ENCODE measurements around the gene FAM25G. TPM values are rescaled to one million over a fixed set of nuclear protein-coding genes. Genes with fewer than 3 reads are reported as not detected.
"Not testable (repeated sequence)": the region's sequence is repeated elsewhere in the genome, so short reads cannot be mapped to it uniquely, and the experiment has no call there.

The FAM25G gene
- total RNA-seq, result not detected

DNA sequence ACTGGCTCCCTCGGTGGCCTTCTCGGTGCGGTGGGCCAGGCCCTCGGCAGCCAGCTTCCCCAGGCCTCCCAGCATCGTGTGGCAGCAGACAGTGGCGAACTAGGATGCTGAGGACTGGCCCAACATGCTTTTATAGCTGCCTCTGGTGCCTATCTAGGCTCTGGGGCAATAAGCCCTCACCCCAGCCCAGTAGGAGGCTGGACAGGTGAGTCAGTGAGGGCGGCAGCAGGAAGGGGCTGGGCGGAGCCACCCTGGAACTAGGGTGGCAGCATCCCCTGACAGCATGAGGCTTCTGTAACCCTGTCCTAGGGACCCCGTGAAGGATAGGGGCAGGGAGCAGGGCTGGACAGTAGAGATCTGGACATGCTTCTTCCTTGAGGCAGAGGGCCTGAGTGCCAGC, at the start of gene FAM25G:
Gene FAM25G, minus strand, starts transcription at position 101 of the 400 bp plus-strand sequence. Its CDS starts 26 bp downstream, at position 75.
- H3K27me3 Mint-ChIP-seq; H3K4me1 Mint-ChIP-seq (ENCODE audit: low read depth); DNase-seq; CTCF ChIA-PET; H3K27ac Mint-ChIP-seq; H3K36me3 Mint-ChIP-seq; H3K4me3 Mint-ChIP-seq; intact Hi-C loops (cut with micrococcal nuclease); POLR2A ChIA-PET; H3K9me3 Mint-ChIP-seq: not testable (repeated sequence)

DNA sequence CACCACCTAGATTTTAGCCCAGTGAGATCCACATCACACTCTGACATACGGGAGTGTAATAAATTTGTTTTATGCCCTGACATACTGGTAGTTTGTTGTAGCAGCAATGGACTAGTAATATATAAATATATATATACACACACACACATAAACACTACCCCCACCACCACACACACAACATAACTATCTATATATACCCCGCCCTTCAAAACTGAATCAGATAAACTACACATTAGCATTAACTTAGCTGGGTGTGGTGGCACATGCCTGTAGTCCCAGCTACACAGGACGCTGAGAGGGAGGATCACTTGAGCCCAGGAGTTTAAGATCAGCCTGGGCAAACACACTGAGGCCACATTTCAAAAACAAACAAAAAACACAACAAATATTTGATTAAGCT, 44.9 kb upstream of the FAM25G start:
- DNase-seq; H3K27me3 Mint-ChIP-seq; H3K4me1 Mint-ChIP-seq (ENCODE audit: low read depth); H3K9me3 Mint-ChIP-seq; H3K4me3 Mint-ChIP-seq; CTCF ChIA-PET; POLR2A ChIA-PET; H3K27ac Mint-ChIP-seq; intact Hi-C loops (cut with micrococcal nuclease); H3K36me3 Mint-ChIP-seq: not testable (repeated sequence)

- intact Hi-C loops (cut with micrococcal nuclease); H3K27ac Mint-ChIP-seq; H3K27me3 Mint-ChIP-seq; H3K4me1 Mint-ChIP-seq (ENCODE audit: low read depth); CTCF ChIA-PET; DNase-seq; H3K4me3 Mint-ChIP-seq; H3K9me3 Mint-ChIP-seq; H3K36me3 Mint-ChIP-seq; POLR2A ChIA-PET: not testable (repeated sequence)
Measured at GRCh38 chr10:47523475-47523874, 32.0 kb upstream of the FAM25G start, which contains the start of gene AGAP9. Gene AGAP9 (minus strand): TSS chr10:47523638. CDS start chr10:47523526, 112 bp downstream.

DNA sequence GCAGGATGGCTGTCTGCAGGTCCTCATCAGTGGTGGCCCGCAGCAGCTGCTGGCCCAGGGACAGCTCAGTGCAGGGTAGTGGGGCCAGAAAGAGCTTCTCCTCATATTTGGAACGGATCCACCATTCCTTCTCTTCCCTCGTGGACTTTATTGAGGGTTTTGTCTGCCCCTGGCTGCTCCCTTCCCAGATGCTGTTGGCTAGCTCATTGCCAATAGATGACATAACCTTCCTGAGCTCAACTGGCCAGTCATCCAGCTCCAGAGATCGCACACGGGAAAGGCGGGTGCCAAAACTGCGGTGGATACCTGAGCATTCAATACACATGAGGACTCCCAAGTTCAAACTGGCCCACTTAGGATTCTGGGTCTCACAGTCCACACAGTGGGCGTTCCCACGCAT, 10.8 kb upstream of the FAM25G start:
- H3K27ac Mint-ChIP-seq, result not testable (repeated sequence)

DNA sequence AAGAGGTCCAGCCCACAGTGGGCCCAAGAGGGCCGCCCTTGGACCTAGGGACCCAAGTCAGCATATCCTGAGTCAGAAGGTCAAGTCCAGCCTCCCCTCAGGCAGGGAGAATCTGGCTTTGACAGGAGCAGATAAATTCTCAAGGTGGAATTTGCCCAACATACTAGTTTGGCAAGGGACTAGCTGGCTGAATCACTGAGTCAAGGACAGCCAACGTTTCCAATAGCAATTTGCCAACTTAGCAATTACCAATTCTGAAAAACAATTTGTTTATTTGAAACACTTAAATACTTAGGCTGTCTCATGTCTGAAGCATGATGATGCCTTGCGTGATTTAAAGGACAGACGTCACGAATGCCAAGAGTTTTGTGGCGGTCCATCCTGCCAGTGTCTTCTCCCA, 2.7 kb upstream of the FAM25G start:
- not testable (repeated sequence) for H3K4me3 Mint-ChIP-seq

More for the DNA sequence above, 10.8 kb upstream of the FAM25G start:
- H3K36me3 Mint-ChIP-seq; H3K9me3 Mint-ChIP-seq; CTCF ChIA-PET; H3K27me3 Mint-ChIP-seq; H3K4me1 Mint-ChIP-seq (ENCODE audit: low read depth); intact Hi-C loops (cut with micrococcal nuclease); POLR2A ChIA-PET; DNase-seq; H3K4me3 Mint-ChIP-seq: not testable (repeated sequence)

GRCh38 chr10:47489630-47490029, 1.9 kb downstream of the FAM25G start:
- intact Hi-C loops (cut with micrococcal nuclease); DNase-seq; POLR2A ChIA-PET; H3K27me3 Mint-ChIP-seq; H3K9me3 Mint-ChIP-seq; H3K36me3 Mint-ChIP-seq; H3K27ac Mint-ChIP-seq; H3K4me3 Mint-ChIP-seq; CTCF ChIA-PET; H3K4me1 Mint-ChIP-seq (ENCODE audit: low read depth): not testable (repeated sequence)

More for the DNA sequence above, 2.7 kb upstream of the FAM25G start:
- H3K36me3 Mint-ChIP-seq; H3K27ac Mint-ChIP-seq; H3K4me1 Mint-ChIP-seq (ENCODE audit: low read depth); DNase-seq; H3K27me3 Mint-ChIP-seq; POLR2A ChIA-PET; intact Hi-C loops (cut with micrococcal nuclease); CTCF ChIA-PET; H3K9me3 Mint-ChIP-seq: not testable (repeated sequence)

GRCh38 chr10:47485943-47486342, 5.6 kb downstream of the FAM25G start:
- H3K9me3 Mint-ChIP-seq; H3K27ac Mint-ChIP-seq; H3K4me1 Mint-ChIP-seq (ENCODE audit: low read depth); POLR2A ChIA-PET; H3K36me3 Mint-ChIP-seq; DNase-seq; intact Hi-C loops (cut with micrococcal nuclease); H3K4me3 Mint-ChIP-seq; CTCF ChIA-PET; H3K27me3 Mint-ChIP-seq: not testable (repeated sequence)

DNA sequence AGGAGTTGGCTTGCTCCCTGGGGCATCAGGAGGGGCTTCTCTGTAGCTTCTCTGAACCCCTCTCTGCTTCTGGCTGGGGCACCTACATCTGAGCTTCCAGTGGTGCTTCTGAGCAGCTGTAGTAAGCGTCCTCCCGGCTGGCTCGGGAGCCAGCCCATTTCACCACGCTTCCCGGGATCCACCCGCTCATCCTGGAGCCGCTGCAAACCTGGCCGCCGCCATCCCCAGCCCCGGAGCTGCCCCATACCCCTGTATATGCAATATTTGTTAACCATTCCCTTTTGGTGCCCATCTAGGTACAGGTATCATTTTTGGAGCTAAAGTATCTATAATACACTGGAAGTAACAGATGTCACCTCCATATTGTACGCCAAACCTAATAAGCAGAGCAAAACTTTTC, 6.7 kb downstream of the FAM25G start:
- CTCF ChIA-PET; H3K36me3 Mint-ChIP-seq; intact Hi-C loops (cut with micrococcal nuclease); DNase-seq; H3K4me3 Mint-ChIP-seq; H3K27ac Mint-ChIP-seq; POLR2A ChIA-PET; H3K27me3 Mint-ChIP-seq; H3K9me3 Mint-ChIP-seq; H3K4me1 Mint-ChIP-seq (ENCODE audit: low read depth): not testable (repeated sequence)

DNA sequence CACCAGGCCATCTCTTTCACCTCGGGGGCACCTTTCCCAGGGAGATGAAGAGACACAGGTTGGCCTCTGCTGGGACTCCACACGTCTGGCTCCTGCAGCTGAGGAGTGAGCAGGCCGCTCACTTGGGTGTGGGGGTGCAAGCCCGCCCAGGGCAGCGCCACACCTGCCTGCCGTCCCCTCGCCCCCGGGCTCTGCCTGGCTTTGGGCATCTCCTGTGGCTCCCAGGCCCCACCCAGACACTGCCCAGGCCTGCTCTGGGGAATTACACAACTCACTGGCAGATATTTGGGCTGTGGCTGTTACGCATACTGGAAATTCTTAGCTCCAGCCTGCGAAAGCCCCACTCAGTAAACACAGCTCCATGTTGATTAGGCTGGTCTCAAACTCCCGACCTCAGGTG, 7.6 kb downstream of the FAM25G start, which contains the start of gene ANXA8:
Gene ANXA8, minus strand, starts transcription at position 193 of the 400 bp plus-strand sequence. Its CDS starts 182 bp downstream, at position 11.
- CTCF ChIA-PET; H3K36me3 Mint-ChIP-seq; H3K9me3 Mint-ChIP-seq; H3K4me1 Mint-ChIP-seq (ENCODE audit: low read depth); H3K27me3 Mint-ChIP-seq; intact Hi-C loops (cut with micrococcal nuclease); POLR2A ChIA-PET; H3K27ac Mint-ChIP-seq; DNase-seq; H3K4me3 Mint-ChIP-seq: not testable (repeated sequence)

- H3K4me3 Mint-ChIP-seq; POLR2A ChIA-PET; DNase-seq; intact Hi-C loops (cut with micrococcal nuclease); H3K27ac Mint-ChIP-seq; H3K27me3 Mint-ChIP-seq; H3K9me3 Mint-ChIP-seq; H3K4me1 Mint-ChIP-seq (ENCODE audit: low read depth); H3K36me3 Mint-ChIP-seq; CTCF ChIA-PET: not testable (repeated sequence)
Measured at GRCh38 chr10:47482367-47482766, 9.1 kb downstream of the FAM25G start.

DNA sequence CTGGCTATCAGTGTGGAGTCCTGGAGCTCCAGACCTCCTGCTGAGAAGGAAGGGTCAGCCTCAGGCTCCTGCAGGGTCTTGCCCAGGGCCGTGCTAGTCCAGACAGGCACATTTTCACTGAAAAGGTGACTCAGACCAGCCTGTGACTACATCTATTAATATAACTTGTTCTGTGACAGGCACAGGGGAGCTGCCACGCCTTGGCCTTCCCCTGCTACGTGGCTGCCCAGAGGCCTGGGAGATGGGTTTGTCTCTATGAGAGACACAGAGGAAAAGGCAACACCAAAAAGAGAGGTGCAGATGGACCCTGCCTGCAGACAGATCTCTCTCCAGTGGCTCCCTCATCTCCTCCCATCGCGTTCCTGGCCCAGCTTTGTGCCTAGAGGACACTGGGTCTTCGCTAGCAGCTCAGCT, 9.7 kb downstream of the FAM25G start:
- H3K9me3 Mint-ChIP-seq; H3K27ac Mint-ChIP-seq; CTCF ChIA-PET; intact Hi-C loops (cut with micrococcal nuclease); POLR2A ChIA-PET; H3K27me3 Mint-ChIP-seq; H3K4me3 Mint-ChIP-seq; H3K36me3 Mint-ChIP-seq; DNase-seq; H3K4me1 Mint-ChIP-seq (ENCODE audit: low read depth): not testable (repeated sequence)

DNA sequence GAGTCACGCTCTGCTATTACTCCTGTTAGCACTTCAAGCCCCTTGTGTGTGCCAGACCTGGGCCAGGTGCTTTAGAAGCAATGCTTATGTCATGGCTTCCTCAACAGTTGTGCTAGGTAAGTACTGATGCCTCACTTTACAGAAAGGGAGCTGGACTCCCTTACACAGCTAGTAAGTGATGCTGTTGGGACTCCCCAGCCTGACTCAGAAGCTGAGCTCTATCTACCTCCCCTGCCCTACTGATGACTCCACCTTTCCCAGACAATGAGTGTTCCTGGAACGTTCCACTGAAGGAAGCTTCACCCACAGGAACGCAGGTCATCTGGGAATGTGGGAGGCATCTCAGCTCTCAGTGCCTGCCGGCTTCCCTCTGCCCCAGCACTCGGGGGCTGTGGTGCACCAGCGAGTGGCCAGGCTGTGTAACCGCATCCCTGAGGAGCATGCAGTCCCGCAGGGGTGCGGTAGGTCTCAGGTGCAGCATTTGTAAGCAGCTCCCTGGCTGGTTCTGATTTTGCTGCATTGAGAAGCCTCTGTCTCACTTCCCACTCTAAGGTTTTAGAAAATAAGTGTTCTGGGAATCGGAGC, 10.2 kb downstream of the FAM25G start:
- H3K27me3 Mint-ChIP-seq; H3K4me3 Mint-ChIP-seq; H3K9me3 Mint-ChIP-seq; H3K36me3 Mint-ChIP-seq; H3K4me1 Mint-ChIP-seq (ENCODE audit: low read depth); intact Hi-C loops (cut with micrococcal nuclease); DNase-seq; POLR2A ChIA-PET; H3K27ac Mint-ChIP-seq; CTCF ChIA-PET: not testable (repeated sequence)

DNA sequence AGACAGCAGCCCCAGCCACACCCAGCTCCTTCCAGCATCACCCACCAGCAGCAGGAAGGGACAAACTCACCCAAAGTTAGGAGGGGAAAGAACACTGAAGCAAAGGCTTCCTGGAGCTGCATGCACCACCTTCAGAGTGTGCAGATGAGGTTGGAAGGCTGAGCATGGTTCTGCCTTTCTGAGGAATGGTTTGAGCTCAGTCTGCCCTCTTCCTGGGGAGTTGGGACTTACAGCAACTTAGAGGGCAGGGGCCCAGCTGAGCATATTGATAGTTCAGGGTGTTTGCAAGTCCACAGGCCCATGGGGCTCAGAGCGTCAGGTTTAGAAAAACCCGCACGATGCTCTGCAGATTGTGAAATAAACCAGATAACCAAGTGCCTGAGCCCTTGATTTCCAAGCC, 11.4 kb downstream of the FAM25G start:
- POLR2A ChIA-PET; intact Hi-C loops (cut with micrococcal nuclease); H3K9me3 Mint-ChIP-seq; DNase-seq; H3K4me1 Mint-ChIP-seq (ENCODE audit: low read depth); H3K27me3 Mint-ChIP-seq; CTCF ChIA-PET; H3K4me3 Mint-ChIP-seq; H3K27ac Mint-ChIP-seq; H3K36me3 Mint-ChIP-seq: not testable (repeated sequence)

Measured in activated CD4-positive, alpha-beta memory T cell treated with anti-CD3 and anti-CD28 coated beads for 36 hours (primary cell).